A549 (cell line): ENCODE measurements around the gene DOCK11. TPM values are rescaled to one million over a fixed set of nuclear protein-coding genes. Genes with fewer than 3 reads are reported as not detected.

ENCODE experiments used
- ATAC-seq, 2 experiments: fragments of 200-7000 bp in 1 of 2; fragments of >200 bp in 1 of 2; cut with Nextera tagmentation in 1 of 2; cut with Tn5 transposase in 1 of 2; 3 replicates each; pipeline versions ENCODE4 v1.8.0 to v1.9.1; 2018 to 2020; ENCODE audit warnings: mild to moderate bottlenecking in 1 of 2, moderate library complexity in 1 of 2
- CTCF ChIA-PET: fragments of 300-600 bp; sonication (Branson Sonifier 250); formaldehyde crosslinking; extraction: SDS; loops from one replicate; lab custom pipeline; 2021; ENCODE audit warnings: antibody characterized with exemption, inconsistent platforms; lab: Yijun Ruan, JAX
- POLR2A ChIA-PET: fragments of 350-600 bp; formaldehyde crosslinking; extraction: SDS; loops from one replicate; lab custom pipeline; 2021; ENCODE audit warnings: antibody characterized with exemption, inconsistent platforms; lab: Yijun Ruan, JAX
- DNase-seq, 2 experiments: peaks; one replicate each; pipeline versions ENCODE4 v3.0.0 to v3.0.0-alpha.2; 2011 to 2016; ENCODE audit warnings: low read depth in 1 of 2, low spot score in 1 of 2
- FAIRE-seq: peaks from 2 replicates; lab custom pipeline; 2011; peaks lifted over from hg19 to GRCh38; lab: Jason Lieb, UNC
- H3K27ac ChIP-seq, 2 experiments: fragments of >200 bp; sonication (Bioruptor Twin); formaldehyde crosslinking; 3 replicates each; pipeline ENCODE4 v1.5.1; 2016 to 2017
- H3K4me1 ChIP-seq: fragments of >200 bp; sonication (Bioruptor Twin); formaldehyde crosslinking; 3 replicates; pipeline ENCODE4 v1.6.1; 2016
- H3K4me2 ChIP-seq: fragments of >200 bp; sonication (Bioruptor Twin); formaldehyde crosslinking; 3 replicates; pipeline ENCODE4 v1.6.1; 2016
- H3K4me3 ChIP-seq: fragments of >200 bp; sonication (Bioruptor Twin); formaldehyde crosslinking; 3 replicates; pipeline ENCODE4 v1.5.1; 2016
- H3K9me3 ChIP-seq: fragments of >200 bp; sonication (Bioruptor Twin); formaldehyde crosslinking; 3 replicates; pipeline ENCODE4 v1.6.1; 2016
- CHD2 ChIP-seq: fragments of 150-350 bp; IDR thresholded peaks from 2 replicates; pipeline ENCODE4 v1.6.1; 2014; ENCODE audit warnings: low read length; ENCODE audit not compliant: partially characterized antibody
- CTCF ChIP-seq: fragments of >200 bp; sonication (Bioruptor Twin); formaldehyde crosslinking; IDR thresholded peaks from 3 replicates; pipeline ENCODE4 v1.5.1; 2016
- ESRRA ChIP-seq: fragments of 150-350 bp; IDR thresholded peaks from 2 replicates; pipeline ENCODE4 v1.6.1; 2014; ENCODE audit warnings: mild to moderate bottlenecking, low read length, borderline replicate concordance
- HDAC2 ChIP-seq: fragments of 200-600 bp; sonication (generic); IDR thresholded peaks from 2 replicates; pipeline ENCODE4 v1.6.1; 2016
- HOXA7 ChIP-seq: fragments of 250-450 bp; sonication (Bioruptor Pico); IDR thresholded peaks from 2 replicates; pipeline ENCODE4 v1.5.0; 2020; ENCODE audit warnings: mild to moderate bottlenecking, moderate library complexity
- HOXB13 ChIP-seq: fragments of 250-450 bp; sonication (Bioruptor Pico); IDR thresholded peaks from 2 replicates; pipeline ENCODE4 v1.5.0; 2020; ENCODE audit warnings: low read depth, mild to moderate bottlenecking, moderate library complexity
- KDM5A ChIP-seq: fragments of 200-600 bp; sonication (generic); IDR thresholded peaks from 2 replicates; pipeline ENCODE4 v1.6.1; 2016; ENCODE audit warnings: antibody characterized with exemption, mild to moderate bottlenecking
- MAFK ChIP-seq: fragments of 450-650 bp; IDR thresholded peaks from 2 replicates; pipeline ENCODE4 v1.6.1; 2014; ENCODE audit not compliant: partially characterized antibody
- MAZ ChIP-seq: fragments of 150-350 bp; IDR thresholded peaks from 2 replicates; pipeline ENCODE4 v1.6.1; 2014; ENCODE audit warnings: antibody characterized with exemption, low read depth, low read length, borderline replicate concordance
- NFE2L2 ChIP-seq: fragments of 150-350 bp; conservative IDR thresholded peaks from 2 replicates; pipeline ENCODE4 v1.6.1; 2014; ENCODE audit warnings: low read length
- PBX3 ChIP-seq: IDR thresholded peaks from 2 replicates; pipeline ENCODE4 v1.6.1; 2012
- POLR2A ChIP-seq: IDR thresholded peaks from 2 replicates; pipeline ENCODE4 v1.6.1; 2012; ENCODE audit warnings: mild to moderate bottlenecking, low read length
- RAD21 ChIP-seq, 2 experiments: fragments of >200 bp in 1 of 2; sonication (Bioruptor Twin) in 1 of 2; formaldehyde crosslinking in 1 of 2; IDR thresholded peaks in 1 of 2; conservative IDR thresholded peaks in 1 of 2; 2 replicates in 1 of 2; 3 replicates in 1 of 2; pipeline ENCODE4 v1.6.1; 2012 to 2018; ENCODE audit warnings: inconsistent platforms in 1 of 2
- RARB ChIP-seq: fragments of 250-450 bp; sonication (Bioruptor Pico); IDR thresholded peaks from 2 replicates; pipeline ENCODE4 v1.8.0; 2021; ENCODE audit warnings: mild to moderate bottlenecking, moderate library complexity
- SMC3 ChIP-seq: fragments of >200 bp; sonication (Bioruptor Twin); formaldehyde crosslinking; IDR thresholded peaks from 3 replicates; pipeline ENCODE4 v1.6.1; 2018; ENCODE audit warnings: inconsistent platforms
- TFCP2L1 ChIP-seq: fragments of 250-450 bp; sonication (Bioruptor Pico); IDR thresholded peaks from 2 replicates; pipeline ENCODE4 v1.5.0; 2021; ENCODE audit warnings: mild to moderate bottlenecking
- TP53 ChIP-seq: fragments of 250-450 bp; sonication (Bioruptor Pico); IDR thresholded peaks from 2 replicates; pipeline ENCODE4 v1.5.0; 2021; ENCODE audit warnings: mild to moderate bottlenecking, moderate library complexity
- USF2 ChIP-seq: fragments of 450-650 bp; IDR thresholded peaks from 2 replicates; pipeline ENCODE4 v1.6.1; 2014; ENCODE audit warnings: antibody characterized with exemption
- ZFP36 ChIP-seq: fragments of 450-650 bp; IDR thresholded peaks from 2 replicates; pipeline ENCODE4 v1.6.1; 2014; ENCODE audit warnings: borderline replicate concordance; ENCODE audit not compliant: partially characterized antibody
- WGBS: methylation state at CpG from one replicate; pipeline ENCODE4 v1.1.6; 2017; ENCODE audit errors: missing lambda C conversion rate; 5-methylcytosine and 5-hydroxymethylcytosine counted together
- polyA plus RNA-seq, 4 experiments: library from polyadenylated mRNA; depleted of rRNA in 3 of 4; stranded (reverse); fragments of >200 nt; fragmentation: RNase III in 1 of 4; extraction: RNeasy Plus Mini Kit Qiagen cat#74134 plus additional on column Dnase treatment in 1 of 4; gene quantifications; 2 replicates in 3 of 4; 3 replicates in 1 of 4; pipeline ENCODE4 v1.2.3, GENCODE V29; 2011 to 2017

Gene DOCK11
- polyA plus RNA-seq, 2 of the 4 experiments (the other 2 are of a cell fraction): 5.8 to 9.5 TPM

GRCh38 chrX:118558926-118559325 is 63.3 kb downstream of the DOCK11 start:
- Histone ChIP-seq H3K4me2 (no peak overlapping the region), H3K4me1 (peaks cover 7% of the 10 kb centered on the region), H3K9me3 (no peaks in the 10 kb centered on the region), H3K27ac (no peak overlapping the region), H3K4me3 (no peak overlapping the region)
- DNase-seq (no peak), FAIRE-seq (no peak), ATAC-seq (no peak)
- POLR2A ChIA-PET: no interaction called here
- TF ChIP-seq CHD2 (no peak), KDM5A (no peak), SMC3 (no peak), USF2 (no peak), CTCF (no peak), PBX3 (no peak), TP53 (CRISPR knock-in tag) (no peak)
- CTCF ChIA-PET: no interaction called here

GRCh38 chrX:118560489-118560888 is 64.9 kb downstream of the DOCK11 start:
- peak; percentile 87 for FAIRE-seq
- no peak for DNase-seq
- ChIA-PET POLR2A (no interaction called here), CTCF (interaction anchor here (1.5 to 1.9 kb wide), 2 partner anchors 42 to 101 kb away, joined by 3 to 6 read pairs; no protein-coding TSS in a partner anchor)
- 75% methylated on average over 1 of the region's 1 CpG for WGBS
- no peak for ATAC-seq
- H3K4me1 ChIP-seq: peaks cover 4% of the 10 kb centered on the region; the same call in 1 of the 3 replicates
- no peak for TF ChIP-seq TFCP2L1 (CRISPR knock-in tag)
- no peak for TF ChIP-seq HOXB13 (CRISPR knock-in tag)
- TF ChIP-seq POLR2A: no peak
- no peak for TF ChIP-seq HOXA7
- no peak for TF ChIP-seq RAD21 (conservative IDR thresholded peaks at IDR 0.05 in 1 of 2, IDR thresholded peaks at IDR 0.05 in 1 of 2)
- TF ChIP-seq NFE2L2: no peak
- TF ChIP-seq RARB (CRISPR knock-in tag): no peak
- no peak for TF ChIP-seq ZFP36
- TF ChIP-seq MAFK: no peak
- TF ChIP-seq ESRRA: no peak
- no peak for TF ChIP-seq MAZ
- TF ChIP-seq PBX3: no peak
- H3K4me2 ChIP-seq: no peak overlapping the region
- no peaks in the 10 kb centered on the region for H3K9me3 ChIP-seq
- H3K4me3 ChIP-seq: no peak overlapping the region
- no peak overlapping the region for H3K27ac ChIP-seq

GRCh38 chrX:118562582-118563164 is 67.1 kb downstream of the DOCK11 start:
- WGBS: 54% methylated on average over 4 of the region's 4 CpGs
- ChIA-PET CTCF (interaction anchor here (0.8 kb wide), 1 partner anchor 15 kb away, joined by 3 read pairs; no protein-coding TSS in a partner anchor), POLR2A (no interaction called here)
- TF ChIP-seq HDAC2: no peak
- Histone ChIP-seq H3K27ac (no peak overlapping the region), H3K4me3 (no peak overlapping the region), H3K4me2 (no peak overlapping the region), H3K9me3 (no peaks in the 10 kb centered on the region), H3K4me1 (peaks cover 4% of the 10 kb centered on the region; the same call in 1 of the 3 replicates)
- ATAC-seq: no peak
- no peak for FAIRE-seq
- no peak for DNase-seq
